Panc1 (cell line): ENCODE measurements around the gene PFKM.

ENCODE experiments used
- POLR2AphosphoS5 ChIP-seq: IDR thresholded peaks from 2 replicates; pipeline ENCODE4 v1.6.1; 2012; ENCODE audit warnings: mild to moderate bottlenecking, low read depth, low read length, moderate library complexity
- REST ChIP-seq, 2 experiments: IDR thresholded peaks; 2 replicates each; pipeline ENCODE4 v1.6.1; 2011 to 2012; ENCODE audit warnings: low read depth in 2 of 2, control low read depth in 1 of 2, low read length in 1 of 2, mild to moderate bottlenecking in 1 of 2, moderate library complexity in 1 of 2; ENCODE audit not compliant: insufficient read depth in 1 of 2
- SIN3A ChIP-seq: IDR thresholded peaks from 2 replicates; pipeline ENCODE4 v1.6.1; 2012; ENCODE audit warnings: low read depth, mild to moderate bottlenecking, low read length, moderate library complexity, borderline replicate concordance; ENCODE audit not compliant: insufficient read depth
- TF ChIP-seq, protein P1 (sequence below): fragments of 450-650 bp; IDR thresholded peaks from 2 replicates; pipeline ENCODE4 v1.5.1; 2017; ENCODE audit warnings: mild to moderate bottlenecking

- TF ChIP-seq, protein P1, sequence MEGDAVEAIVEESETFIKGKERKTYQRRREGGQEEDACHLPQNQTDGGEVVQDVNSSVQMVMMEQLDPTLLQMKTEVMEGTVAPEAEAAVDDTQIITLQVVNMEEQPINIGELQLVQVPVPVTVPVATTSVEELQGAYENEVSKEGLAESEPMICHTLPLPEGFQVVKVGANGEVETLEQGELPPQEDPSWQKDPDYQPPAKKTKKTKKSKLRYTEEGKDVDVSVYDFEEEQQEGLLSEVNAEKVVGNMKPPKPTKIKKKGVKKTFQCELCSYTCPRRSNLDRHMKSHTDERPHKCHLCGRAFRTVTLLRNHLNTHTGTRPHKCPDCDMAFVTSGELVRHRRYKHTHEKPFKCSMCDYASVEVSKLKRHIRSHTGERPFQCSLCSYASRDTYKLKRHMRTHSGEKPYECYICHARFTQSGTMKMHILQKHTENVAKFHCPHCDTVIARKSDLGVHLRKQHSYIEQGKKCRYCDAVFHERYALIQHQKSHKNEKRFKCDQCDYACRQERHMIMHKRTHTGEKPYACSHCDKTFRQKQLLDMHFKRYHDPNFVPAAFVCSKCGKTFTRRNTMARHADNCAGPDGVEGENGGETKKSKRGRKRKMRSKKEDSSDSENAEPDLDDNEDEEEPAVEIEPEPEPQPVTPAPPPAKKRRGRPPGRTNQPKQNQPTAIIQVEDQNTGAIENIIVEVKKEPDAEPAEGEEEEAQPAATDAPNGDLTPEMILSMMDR = no peak
- no peak for TF ChIP-seq REST (IDR thresholded peaks at IDR 0.05; ENCODE audit: insufficient read depth in 1 of 2, low read depth in 2 of 2, low read length in 1 of 2)
- no peak for TF ChIP-seq POLR2AphosphoS5
- no peak for TF ChIP-seq SIN3A
Observed at GRCh38 chr12:48180424-48180823, 61.3 kb downstream of the PFKM start.
